Ectodermal cell (in vitro differentiated cells): ENCODE data around the gene P2RX7.
A peak's percentile ranks its signal among the peaks of the same experiment; 100 is the strongest.
"Not testable (repeated sequence)": the region's sequence is repeated elsewhere in the genome, so short reads cannot be mapped to it uniquely, and the experiment has no call there.

Source experiments
- H3K27ac ChIP-seq: 2 replicates; pipeline ENCODE4 v1.7.0; 2013; ENCODE audit warnings: mild to moderate bottlenecking, low read depth, low read length; ENCODE audit not compliant: insufficient read depth, poor library complexity, severe bottlenecking
- H3K27me3 ChIP-seq: 2 replicates; pipeline ENCODE4 v1.7.0; 2013; ENCODE audit warnings: mild to moderate bottlenecking, low read length; ENCODE audit not compliant: insufficient read depth, control insufficient read depth, poor library complexity, severe bottlenecking
- H3K36me3 ChIP-seq: one replicate; pipeline ENCODE4 v1.7.0; 2013; ENCODE audit warnings: low read length; ENCODE audit not compliant: control insufficient read depth, insufficient read depth
- H3K4me1 ChIP-seq: one replicate; pipeline ENCODE4 v1.7.0; 2013; ENCODE audit warnings: low read length; ENCODE audit not compliant: control insufficient read depth, insufficient read depth
- H3K4me3 ChIP-seq: 2 replicates; pipeline ENCODE4 v1.7.0; 2013; ENCODE audit warnings: low read depth, low read length, control low read depth; ENCODE audit not compliant: insufficient read depth
- H3K9me3 ChIP-seq: 2 replicates; pipeline ENCODE4 v1.7.0; 2013; ENCODE audit warnings: mild to moderate bottlenecking, low read length, moderate library complexity; ENCODE audit not compliant: control insufficient read depth
- WGBS, 2 experiments: methylation state at CpG; one replicate each; pipeline ENCODE4 v1.1.7; 2013; ENCODE audit warnings: missing lambda C conversion rate in 2 of 2; 5-methylcytosine and 5-hydroxymethylcytosine counted together

P2RX7 gene

GRCh38 chr12:121228919-121229665 lies 96.4 kb downstream of the P2RX7 start:
- WGBS, 2 experiments: 94 to 95% methylated on average over 24 of the region's 24 CpGs
- Histone ChIP-seq H3K27ac (no peak overlapping the region), H3K4me1 (no peaks in the 10 kb centered on the region), H3K9me3 (no peaks in the 10 kb centered on the region), H3K27me3 (no peaks in the 10 kb centered on the region), H3K36me3 (no peaks in the 10 kb centered on the region), H3K4me3 (no peak overlapping the region)

- not testable (repeated sequence) for H3K4me3 ChIP-seq, H3K9me3 ChIP-seq, H3K27ac ChIP-seq, H3K4me1 ChIP-seq, H3K36me3 ChIP-seq, H3K27me3 ChIP-seq
- 47% methylated on average over 19 of the region's 19 CpGs for whole genome bisulfite sequencing, 2 experiments
Measured at GRCh38 chr12:121229826-121230537, 97.3 kb downstream of the P2RX7 start.

DNA sequence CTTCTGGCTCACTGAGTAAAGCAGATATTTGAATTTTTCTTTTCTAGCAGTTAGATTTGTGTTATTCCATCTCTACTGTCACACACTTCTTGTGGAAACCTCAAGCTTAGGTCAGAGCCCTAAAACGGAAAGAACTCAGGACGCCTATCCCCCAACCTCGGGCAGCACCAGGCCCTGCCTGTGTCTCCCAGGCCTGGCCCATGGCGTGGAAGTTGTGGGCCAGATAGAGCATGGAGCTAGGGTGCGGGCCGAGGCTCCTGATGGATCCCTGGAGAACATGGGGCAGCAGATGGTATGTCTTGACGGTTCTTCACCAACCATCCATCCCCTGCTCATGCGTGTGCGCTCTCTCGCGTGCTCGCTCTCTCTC lies 97.8 kb downstream of the P2RX7 start:
- Histone ChIP-seq H3K27me3 (no peaks in the 10 kb centered on the region), H3K27ac (no peak overlapping the region), H3K4me1 (no peaks in the 10 kb centered on the region), H3K9me3 (no peaks in the 10 kb centered on the region), H3K36me3 (no peaks in the 10 kb centered on the region), H3K4me3 (no peak overlapping the region)
- whole genome bisulfite sequencing, 2 experiments: 92 to 93% methylated on average over 7 of the region's 12 CpGs

DNA sequence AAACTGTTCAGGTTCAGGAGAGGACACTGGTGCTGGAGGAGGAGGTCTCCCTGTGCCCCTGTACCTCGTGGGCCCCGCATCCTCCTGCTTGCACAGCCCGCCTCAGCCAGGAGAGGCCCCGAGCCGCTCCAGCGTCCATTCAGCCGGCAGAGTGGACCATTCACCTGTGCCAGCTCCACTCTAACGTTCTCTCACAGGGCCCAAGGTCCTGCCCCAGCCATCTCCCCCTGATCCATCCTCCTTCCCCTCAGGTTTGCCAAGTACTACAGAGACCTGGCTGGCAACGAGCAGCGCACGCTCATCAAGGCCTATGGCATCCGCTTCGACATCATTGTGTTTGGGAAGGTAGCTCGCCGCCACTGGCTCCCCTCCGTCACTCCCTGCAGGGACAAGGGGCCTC lies 99.5 kb downstream of the P2RX7 start:
- H3K4me1 ChIP-seq: no peaks in the 10 kb centered on the region
- no peaks in the 10 kb centered on the region for H3K27me3 ChIP-seq
- H3K9me3 ChIP-seq: no peaks in the 10 kb centered on the region
- no peak overlapping the region for H3K27ac ChIP-seq
- H3K36me3 ChIP-seq: no peaks in the 10 kb centered on the region
- WGBS, 2 experiments: 91 to 94% methylated on average over 16 of the region's 16 CpGs
- no peak overlapping the region for H3K4me3 ChIP-seq

- Histone ChIP-seq H3K27ac (no peak overlapping the region), H3K4me1 (peaks cover 6% of the 10 kb centered on the region), H3K27me3 (no peaks in the 10 kb centered on the region), H3K9me3 (no peaks in the 10 kb centered on the region), H3K4me3 (no peak overlapping the region), H3K36me3 (no peaks in the 10 kb centered on the region)
- 94 to 95% methylated on average over 14 of the region's 14 CpGs for whole genome bisulfite sequencing, 2 experiments
Measured at GRCh38 chr12:121232977-121233627, 100.4 kb downstream of the P2RX7 start.

DNA sequence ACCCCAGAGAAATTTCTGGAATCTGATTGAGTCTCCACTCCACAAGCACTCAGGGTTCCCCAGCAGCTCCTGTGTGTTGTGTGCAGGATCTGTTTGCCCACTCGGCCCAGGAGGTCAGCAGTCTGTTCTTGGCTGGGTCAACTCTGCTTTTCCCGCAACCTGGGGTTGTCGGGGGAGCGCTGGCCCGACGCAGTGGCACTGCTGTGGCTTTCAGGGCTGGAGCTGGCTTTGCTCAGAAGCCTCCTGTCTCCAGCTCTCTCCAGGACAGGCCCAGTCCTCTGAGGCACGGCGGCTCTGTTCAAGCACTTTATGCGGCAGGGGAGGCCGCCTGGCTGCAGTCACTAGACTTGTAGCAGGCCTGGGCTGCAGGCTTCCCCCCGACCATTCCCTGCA lies 100.9 kb downstream of the P2RX7 start:
- Histone ChIP-seq H3K27me3 (no peaks in the 10 kb centered on the region), H3K4me1 (peaks cover 11% of the 10 kb centered on the region), H3K4me3 (no peak overlapping the region), H3K9me3 (no peaks in the 10 kb centered on the region), H3K27ac (no peak overlapping the region), H3K36me3 (no peaks in the 10 kb centered on the region)
- 92 to 94% methylated on average over 11 of the region's 11 CpGs for WGBS, 2 experiments

GRCh38 chr12:121236776-121237175 lies 104.1 kb downstream of the P2RX7 start:
- Histone ChIP-seq H3K4me3 (no peak overlapping the region), H3K27ac (no peak overlapping the region), H3K36me3 (no peaks in the 10 kb centered on the region), H3K4me1 (peaks cover 24% of the 10 kb centered on the region), H3K27me3 (no peaks in the 10 kb centered on the region), H3K9me3 (no peaks in the 10 kb centered on the region)
- 95% methylated on average over 9 of the region's 9 CpGs for WGBS, 2 experiments

DNA sequence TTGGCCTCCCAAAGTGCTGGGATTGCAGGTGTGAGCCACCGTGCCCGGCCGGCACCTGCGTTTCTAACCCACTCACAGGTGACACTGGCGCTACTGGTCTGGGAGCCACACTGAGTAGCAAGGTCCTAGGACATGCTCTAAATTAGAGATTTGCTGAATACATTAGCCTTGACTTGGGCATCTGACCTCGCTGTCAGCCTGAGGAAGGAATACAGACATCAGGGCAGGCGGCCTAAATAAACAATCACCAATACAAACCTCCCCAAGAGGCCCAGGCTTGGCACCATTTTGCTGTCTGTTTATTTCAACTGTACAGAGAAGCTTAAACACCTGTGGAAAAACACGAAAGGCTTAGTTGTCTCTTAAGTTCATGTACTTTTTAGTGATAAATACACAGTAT lies 104.7 kb downstream of the P2RX7 start:
- Histone ChIP-seq H3K4me1 (peaks cover 24% of the 10 kb centered on the region), H3K4me3 (no peak overlapping the region), H3K36me3 (no peaks in the 10 kb centered on the region), H3K27me3 (no peaks in the 10 kb centered on the region), H3K9me3 (no peaks in the 10 kb centered on the region), H3K27ac (peak overlapping the region; percentile 81)
- WGBS, 2 experiments: 96 to 97% methylated on average over 8 of the region's 8 CpGs
